ENCODE data around the gene GPX2.

GPX2 gene

DNA sequence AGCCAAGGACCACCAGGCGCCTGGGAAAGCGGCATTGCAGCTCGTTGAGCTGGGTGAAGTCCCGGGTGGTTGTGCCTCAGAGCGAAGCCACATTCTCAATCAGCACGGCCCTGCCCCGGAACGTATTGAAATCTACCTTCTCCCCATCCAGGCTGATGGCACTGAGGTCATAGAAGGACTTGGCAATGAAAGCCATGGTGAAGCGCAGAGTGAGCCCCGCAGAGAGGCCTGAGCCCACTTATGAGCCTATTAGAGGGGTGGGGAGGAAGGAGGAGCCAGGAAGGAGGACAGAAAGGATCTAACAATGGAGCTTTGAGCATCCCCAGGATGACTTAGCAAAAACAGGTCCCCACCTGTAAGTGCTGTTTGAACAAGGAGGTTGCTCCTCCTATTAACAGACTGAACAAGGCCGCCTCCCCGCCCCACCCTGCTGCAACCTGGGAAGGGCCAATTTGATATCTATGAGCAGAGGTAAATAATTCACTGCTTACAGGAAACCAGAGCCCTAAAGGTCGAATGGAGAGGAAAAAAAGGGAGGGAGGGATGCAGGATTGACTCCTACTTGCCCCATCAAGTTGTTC lies at the start of gene GPX2:
Gene GPX2 (minus strand): TSS at position 215 of the 581 bp plus-strand sequence. CDS start 19 bp downstream, at position 196.
- DNase-seq, result peak; percentile 92

DNA sequence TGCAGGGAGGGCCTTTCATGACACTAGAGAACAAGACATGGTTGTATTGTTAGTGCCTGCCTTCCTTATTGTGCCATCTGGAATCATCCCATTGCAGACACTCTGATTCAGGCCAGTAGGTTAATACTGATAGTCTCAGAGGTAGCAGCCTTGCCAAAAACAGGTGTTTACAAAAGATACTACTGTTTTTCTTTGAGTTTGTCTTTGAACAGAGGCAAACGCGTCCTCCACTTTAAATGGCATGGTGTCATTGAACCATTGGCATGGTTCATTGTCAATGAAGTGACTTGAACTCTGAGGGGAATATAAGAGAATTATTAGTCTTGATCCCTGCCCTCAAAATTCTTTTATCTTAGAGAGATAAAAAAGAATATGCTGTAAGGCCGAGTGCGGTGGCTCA lies 48.4 kb upstream of the GPX2 start:
- no peak for DNase-seq

DNA sequence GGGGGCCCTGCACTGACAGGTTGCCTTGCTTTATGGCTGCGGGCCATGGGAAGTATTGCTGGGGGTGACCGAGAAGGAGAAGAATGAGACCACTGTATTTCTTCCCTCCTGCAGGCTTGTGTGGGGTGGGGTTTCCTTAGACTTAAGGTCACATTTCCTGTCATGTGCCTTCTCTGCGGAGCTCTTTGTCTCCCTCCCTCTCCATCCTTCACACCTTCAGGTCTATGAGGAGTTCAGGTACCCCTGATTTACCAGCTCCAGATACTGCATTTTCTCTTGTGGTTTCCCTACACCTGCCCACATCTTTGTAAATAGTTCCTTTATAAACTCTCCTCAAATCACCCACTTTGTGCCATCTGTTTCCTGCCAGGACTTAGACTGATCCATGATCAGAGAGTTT lies 47.8 kb upstream of the GPX2 start:
- no peak for DNase-seq

DNA sequence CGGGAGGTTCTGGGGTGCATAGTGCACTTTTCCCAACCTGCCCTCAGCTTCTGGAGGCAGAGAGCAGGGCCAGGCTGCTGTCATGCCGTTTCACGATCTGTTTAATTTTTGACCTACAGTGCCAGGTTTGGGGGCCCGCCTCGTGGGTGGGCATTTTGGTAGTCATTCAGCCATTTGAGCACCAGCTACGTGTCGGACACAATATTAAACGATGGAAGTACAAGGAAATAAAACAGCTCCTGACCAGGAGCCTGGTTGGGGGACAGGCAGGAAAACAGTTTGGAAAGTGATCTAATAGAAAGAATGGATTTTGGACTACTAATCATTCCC lies 44.9 kb upstream of the GPX2 start:
- DNase-seq, result no peak

DNA sequence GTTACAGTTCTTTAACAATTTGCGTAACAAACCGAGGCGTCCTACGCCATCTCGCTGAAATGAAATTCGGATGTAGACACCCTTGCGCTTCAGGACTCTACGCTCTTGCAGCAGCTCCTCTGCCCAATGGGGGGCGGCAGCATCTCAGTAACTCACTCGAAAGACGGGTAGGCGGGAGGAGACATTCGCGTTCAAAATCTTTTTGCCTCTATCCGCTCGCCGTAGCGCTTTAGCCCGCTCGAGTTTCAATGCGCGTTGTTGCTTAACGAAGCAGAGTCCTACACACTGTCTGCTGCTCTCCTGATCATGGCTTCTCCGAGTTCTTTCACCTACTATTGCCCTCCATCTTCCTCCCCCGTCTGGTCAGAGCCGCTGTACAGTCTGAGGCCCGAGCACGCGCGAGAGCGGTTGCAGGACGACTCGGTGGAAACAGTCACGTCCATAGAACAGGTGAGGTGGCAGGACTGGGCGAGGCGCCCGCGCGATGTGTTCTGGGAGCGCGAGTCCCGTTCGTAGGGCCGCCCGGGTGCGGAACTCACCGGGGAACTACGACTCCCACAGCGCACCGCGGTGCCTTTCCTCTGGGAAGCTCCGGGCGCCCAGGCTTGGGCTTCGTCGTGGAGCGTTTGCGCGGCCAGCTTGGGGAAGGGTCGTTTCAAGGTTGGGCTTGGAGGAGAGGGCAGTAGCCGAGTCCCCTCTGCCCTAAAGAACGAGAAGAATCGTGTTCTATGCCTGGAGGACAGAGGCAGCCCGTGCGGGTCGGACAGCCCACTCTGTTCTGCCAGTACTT lies 44.3 kb upstream of the GPX2 start, which contains the start of gene FNTB:
Gene FNTB (plus strand): TSS at position 248 of the 790 bp plus-strand sequence. CDS start 59 bp downstream, at position 307.
- peak; percentile 97 for DNase-seq

DNA sequence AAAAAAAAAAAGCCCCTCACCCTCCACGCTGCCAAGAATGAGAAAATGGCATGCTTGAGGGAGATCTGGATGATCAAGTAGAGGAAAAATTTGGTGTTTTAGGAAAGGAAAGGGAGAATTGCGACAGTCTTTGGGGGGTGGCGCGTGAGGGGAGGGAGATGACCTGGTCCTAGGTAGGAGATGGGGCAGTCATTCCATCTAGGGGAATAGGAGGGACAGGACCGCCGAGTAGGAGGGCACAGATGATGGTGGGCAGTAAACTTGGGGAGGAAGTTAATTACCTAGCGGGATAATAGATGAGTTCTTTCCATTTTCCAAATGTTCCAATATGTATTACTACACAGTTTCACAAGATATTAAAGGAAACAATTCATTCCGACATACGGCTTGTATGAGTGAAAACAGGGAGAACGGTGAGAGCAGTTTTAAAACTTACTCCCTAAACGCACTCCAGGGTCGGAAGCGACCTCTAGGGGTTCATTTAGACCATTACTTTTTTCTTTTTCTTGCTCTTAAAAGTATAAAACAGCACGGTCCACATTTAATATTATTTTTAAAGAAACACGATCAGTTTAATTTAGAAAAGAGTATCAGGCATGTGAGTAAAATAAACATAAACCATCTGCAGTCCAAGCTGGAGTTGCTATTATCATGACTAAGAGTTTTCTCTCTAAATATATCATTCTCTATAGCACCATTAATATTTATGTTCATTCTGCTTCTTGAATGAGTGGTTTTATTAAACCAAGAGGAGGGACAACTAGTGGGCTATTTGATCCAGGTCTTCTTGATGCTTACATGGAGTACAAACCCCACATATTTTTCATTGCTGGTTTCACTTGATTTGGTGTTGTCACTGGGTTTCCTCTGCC lies 41.1 kb upstream of the GPX2 start:
- DNase-seq, result peak; percentile 38

DNA sequence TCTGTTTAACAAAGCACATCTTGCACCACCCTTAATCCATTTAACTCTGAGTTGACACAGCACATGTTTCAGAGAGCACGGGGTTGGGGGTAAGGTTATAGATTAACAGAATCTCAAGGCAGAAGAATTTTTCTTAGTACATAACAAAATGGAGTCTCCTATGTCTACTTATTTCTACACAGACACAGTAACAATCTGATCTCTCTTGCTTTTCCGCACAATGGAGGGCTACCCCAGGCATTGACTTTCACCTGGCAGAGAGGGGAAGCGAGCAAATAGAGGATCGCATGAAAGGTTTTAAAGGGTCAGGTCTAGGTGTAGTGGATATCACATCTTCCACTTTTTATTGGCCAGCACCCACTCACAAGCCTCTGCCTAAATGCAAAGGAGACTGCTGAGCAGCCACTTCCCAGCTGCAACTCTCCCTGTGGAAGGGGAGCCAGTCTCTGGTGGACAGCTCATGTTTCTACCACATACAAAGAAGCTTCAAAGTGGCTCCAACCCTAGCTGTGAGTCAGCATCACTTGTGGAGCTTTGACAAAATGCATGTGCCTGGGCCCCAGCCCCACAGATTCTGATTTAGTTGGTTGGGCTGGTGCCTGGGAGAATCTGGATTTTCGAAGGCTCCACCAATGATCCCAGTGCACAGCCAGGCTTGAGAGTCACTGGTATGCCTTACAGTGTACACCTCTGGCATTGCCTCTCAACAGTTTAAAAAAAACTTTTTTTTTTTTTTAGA lies 37.0 kb upstream of the GPX2 start:
- no peak for DNase-seq

DNA sequence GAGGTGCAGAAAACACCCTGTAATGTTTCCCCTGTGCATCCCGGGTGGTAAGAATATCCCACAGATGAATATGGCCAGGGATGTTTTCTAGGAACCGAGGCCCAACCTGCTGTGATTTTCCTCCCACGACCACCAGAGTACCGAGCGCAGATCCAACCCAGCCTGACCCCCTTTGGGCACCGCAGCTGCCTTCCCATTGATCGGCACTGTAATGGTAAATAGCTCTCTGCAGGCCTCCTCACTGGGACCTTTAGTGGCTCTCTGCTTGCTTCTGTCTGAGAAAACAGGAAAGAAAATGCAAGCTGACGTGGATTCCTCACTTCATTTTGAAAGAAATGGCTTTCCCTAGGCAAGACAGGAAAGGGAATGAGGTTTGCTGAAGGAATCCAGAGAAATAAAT lies 32.0 kb upstream of the GPX2 start:
- no peak for DNase-seq

DNA sequence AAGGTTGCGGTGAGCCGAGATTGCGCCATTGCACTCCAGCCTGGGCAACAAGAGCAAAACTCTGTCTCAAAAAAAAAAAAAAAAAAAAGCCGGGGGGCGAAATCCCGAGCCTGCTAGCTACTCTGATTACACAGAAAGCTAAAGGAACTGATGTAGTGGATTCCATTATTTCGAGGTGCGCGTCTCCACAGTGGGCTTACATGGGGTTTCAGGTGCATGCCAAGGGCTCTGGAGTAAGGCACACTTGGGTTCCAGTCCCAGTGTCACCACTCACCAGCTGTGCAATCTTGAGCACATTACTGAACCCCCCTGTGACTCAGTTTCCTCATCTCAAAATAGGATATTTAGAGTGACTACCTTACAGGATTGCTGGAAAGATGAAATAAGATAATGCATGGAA lies 31.3 kb upstream of the GPX2 start:
- no peak for DNase-seq

DNA sequence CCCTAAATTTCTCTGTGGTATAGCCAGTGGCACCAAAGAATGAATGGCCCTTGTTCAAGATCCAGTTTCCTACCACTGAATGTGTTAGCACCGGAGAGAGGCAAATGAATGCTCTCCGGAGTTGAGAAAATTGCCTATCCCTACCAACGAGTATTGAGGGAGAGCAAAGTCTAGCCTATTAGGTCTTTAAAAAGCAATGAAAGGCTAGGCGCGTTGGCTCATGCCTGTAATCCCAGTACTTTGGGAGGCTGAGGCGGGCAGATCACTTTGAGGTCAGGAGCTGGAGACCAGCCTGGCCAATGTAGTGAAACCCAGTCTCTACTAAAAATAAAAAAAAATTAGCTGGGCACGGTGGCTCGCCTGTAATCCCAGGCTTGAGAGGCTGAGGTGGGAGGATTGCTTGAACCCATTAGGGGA lies 30.5 kb upstream of the GPX2 start:
- no peak for DNase-seq

DNA sequence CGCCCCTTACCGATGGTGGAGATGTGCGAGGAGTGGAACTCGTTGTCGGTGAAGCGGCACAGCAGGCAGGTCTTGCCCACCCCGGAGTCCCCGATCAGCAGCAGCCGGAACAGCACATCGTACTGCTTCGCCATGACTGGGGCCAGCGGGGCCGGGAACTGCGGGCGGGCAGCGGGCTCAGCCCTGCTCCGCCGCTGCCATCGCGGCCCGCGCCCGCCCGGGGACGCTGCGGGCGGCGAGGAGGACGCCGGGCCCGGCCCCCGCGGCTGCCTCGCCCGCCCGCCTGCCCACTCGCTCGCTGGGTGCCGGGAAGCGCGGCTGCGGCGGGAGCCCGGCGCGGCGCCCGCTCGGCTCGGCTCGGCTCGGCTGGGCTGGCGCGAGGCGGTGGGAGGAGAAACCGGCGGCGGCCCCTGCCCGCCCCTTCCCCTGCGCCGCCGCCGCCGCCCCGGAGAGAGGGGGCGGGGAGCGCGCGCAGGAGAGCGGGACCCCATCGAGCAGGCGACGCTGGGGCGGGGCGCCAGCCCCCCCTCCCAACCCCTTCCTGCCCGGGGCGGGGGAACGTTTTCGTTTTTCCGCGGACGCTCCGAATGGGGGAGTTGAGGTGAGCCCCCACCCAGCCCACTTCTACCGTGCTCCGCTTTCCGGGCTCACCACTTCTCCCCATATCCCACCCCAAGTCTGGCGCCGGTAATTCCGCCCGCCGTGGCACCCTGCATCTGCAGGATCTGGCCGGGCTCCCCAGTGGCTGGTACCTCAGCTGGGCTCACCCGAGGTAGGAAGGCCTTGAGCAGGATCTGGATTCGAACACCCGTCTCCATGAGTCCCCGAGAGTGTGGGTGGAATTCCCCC lies 29.6 kb upstream of the GPX2 start, which contains the start of gene RAB15:
Gene RAB15 (minus strand): TSS at position 394 of the 849 bp plus-strand sequence. CDS start 260 bp downstream, at position 134.
- peak; percentile 60 for DNase-seq

DNA sequence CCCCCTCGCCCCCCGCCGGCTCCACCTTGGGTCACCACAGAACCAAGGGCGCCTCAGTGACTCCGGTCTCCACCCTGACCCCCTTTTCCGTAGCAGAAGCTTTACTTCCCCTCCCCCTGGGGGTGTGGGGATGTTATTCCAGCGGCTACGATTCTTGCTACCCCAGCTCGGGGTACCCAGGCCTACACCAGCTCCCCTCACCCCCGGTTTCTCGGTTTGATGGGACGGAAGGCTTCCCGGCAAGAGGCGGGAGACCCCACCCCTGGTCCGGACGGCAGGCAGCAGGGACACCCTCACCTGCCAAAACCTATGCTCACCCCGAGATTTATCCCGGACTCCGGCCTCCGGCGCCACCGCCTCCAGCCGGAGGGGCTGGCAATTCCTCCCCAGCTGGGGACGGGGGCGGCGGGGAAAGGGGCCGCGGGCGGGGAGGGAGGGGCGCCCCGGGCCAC lies 29.0 kb upstream of the GPX2 start:
- no peak for DNase-seq

DNA sequence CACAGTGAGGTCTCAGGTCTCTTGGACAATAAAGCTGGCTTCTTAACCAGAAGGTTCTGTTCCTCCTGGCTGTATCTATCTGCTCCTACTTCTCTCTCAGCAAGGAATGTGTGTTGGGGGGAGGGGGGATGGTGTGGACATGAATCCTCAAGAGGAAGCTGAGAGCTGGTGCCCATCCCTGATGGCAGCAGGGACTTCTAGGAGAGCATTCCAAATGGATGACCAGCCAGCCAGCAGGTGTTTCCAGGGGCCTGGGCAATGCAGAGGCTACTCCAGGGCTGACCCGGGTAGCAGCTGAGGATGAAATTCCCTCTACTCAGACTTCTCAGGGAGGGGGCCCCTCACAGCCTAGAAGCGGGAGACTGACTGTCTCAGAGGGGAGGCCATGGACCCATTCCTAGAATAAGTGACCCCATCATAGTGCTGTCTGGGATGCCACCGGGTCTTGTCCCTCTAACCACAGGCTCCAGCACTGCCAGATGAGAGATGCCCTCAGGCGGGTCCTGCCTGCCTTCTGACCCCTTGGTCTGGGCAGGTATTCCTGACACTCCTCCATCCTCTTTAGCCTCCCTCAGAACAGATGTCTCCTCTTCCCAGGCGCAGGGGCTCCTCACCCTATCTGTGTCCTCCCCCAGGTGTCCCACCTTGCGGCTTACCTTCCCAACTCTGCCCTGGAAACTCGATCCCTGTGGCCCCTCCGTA lies 28.4 kb upstream of the GPX2 start:
- no peak for DNase-seq

DNA sequence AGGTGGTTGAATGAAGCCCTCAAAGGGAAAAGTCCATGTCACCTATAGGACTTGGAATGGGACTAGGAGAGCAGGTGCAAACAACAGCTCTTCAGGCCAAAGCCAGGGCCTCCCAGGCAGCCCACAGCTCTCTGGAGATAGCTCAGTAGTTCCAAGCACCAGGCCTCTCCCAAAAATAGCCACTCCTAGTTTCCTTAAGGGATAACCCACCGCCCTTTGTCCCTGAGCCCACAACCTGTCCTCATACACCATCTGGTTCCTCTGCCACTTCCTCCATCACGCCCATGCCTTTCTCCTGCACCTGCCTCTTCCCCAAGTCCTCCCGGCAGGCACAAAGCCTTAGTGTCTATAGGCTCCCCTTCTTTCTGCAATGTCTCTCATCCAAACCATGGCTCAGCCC lies 27.5 kb upstream of the GPX2 start:
- no peak for DNase-seq

DNA sequence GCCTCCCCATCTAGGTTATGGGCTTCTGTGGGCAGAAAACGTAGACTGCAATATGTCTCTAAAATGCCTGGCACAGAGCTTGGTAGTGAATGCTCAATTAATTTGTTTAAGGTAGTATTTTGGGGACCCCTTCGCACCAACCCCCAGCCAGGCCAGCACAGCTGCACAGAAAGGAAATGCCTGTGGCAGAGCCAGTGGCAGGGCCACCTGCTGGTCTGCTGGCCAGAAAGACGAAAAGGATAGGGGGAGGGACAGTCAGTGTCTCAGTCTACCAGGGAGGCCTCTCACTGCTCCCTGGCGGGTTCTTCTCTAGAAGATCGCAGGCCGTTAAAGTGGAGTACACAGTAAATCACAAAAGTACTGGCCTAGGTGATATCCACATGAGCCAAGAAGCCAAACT lies 26.1 kb upstream of the GPX2 start:
- DNase-seq, result no peak

DNA sequence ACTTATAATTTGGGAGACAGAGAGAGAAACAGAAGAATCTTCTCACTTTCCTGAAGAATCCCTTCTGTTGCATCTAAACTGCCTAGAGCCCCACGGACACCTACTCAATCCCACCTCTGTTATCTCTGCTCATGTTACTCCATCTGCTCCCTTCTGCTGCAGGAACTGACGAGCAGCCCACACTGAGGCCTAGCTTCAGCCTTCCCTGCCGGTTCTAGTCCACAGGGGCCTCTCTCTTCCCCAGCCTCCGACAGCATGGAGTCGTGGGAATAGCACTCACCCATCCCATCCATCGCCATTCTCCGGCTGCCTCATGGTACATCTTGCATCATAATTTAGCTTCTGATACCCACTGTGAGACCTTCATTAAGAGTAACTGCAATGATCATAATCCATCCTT lies 25.6 kb upstream of the GPX2 start:
- no peak for DNase-seq

DNA sequence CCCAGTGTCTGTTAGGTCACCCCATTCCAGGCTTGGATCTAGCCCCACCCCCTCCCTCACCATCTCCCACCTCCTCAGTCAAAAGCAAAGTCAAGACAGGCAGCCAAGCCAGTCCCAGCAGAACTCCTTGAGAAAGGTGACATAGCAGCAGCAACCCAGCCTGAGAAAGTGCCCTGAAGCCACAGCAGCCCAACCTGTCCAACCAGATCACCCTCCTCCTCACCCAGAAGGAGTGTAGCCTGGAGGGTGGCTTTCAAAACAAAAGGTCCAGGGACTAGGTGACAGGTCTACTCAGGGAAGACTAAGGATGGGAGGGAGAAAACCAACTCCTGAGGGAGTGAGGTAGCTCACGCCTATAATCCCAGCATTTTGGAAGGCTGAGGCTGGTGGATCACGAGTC lies 24.4 kb upstream of the GPX2 start:
- DNase-seq, result no peak

DNA sequence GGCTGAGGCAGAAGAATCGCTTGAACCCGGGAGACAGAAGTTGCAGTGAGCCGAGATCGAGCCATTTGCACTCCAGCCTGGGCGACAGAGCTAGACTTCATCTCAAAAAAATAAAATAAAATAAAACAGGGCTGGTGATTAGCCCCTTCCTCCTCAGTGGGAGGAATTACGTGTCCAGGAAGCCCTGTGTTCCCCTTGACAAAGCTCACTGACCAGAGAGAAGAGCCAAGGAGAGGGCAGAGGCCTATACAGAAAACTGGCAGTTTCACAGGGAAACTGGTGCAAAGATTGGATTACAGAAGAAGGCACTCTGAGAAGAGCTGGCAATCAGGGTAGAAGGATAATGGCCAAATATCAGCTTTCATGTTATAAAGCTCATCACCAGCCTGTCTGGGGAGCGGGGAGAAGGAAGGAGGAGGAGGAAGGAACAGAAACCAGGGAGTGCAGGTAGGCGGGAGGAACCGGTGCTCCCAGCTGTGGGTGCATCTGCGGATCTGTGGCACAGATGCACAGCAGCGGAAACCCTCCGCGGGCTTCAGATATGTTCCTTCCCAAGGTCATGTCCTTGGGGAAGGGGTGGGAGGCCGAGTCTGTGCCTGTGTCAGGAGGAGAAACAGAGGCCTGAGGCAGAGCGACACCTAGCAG lies 22.9 kb upstream of the GPX2 start:
- DNase-seq, result no peak

DNA sequence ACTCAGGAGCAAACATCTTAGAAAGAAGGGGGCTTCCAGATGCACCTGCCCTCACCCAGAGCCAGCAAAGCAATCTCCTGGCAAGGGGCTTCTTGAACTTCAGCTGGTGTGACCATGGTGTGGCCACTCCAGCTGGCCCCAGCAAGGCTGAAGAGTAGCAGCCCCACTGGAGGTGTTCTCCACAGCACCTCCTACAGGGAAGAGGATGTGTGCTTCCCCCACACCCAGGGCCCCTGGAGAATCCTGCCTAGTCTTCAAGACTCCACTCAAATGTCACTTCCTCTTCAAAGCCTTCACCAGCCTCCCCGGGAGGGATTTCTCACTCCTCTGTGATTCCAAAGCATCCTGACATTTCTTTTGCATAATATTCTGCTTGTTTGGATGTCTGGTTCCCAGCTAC lies 21.1 kb upstream of the GPX2 start:
- DNase-seq, result no peak

DNA sequence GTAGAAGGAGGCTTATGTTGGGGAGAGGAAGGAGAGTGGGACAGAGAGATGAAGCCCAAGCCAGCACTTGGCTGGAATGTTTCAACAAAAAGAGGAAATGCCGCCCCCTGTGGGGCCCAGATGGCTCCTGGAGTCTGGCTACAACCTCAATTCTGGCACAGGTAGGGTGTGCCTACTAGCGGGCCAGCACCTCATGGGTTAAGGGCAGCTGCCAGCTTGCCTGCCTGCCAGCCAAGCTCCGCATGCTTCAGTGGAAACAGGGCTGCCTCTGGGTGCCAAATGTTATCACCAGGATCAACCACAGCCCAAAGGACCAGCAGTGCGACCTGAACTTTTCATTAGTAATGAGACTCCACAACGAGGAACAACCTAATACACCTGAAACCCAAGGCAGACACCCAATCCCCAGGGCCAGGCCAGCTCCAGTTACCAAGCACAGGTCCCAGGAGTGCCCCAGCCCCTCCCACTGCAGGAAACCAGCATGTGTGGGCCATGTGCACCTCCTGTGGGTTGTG lies 18.3 kb upstream of the GPX2 start:
- no peak for DNase-seq

All from NCI-H345 (cell line).